Psoas muscle (tissue), 8 donors: ENCODE measurements around the gene UBE3C. TPM values are rescaled to one million over a fixed set of nuclear protein-coding genes. Genes with fewer than 3 reads are reported as not detected.

Source experiments
- ATAC-seq, 4 donors: fragments of 200-7000 bp; cut with Tn5 transposase; one replicate each; pipeline ENCODE4 v1.9.1; 2020; ENCODE audit warnings: moderate library complexity in 3 of 4, mild to moderate bottlenecking in 2 of 4
- DNase-seq, 2 donors: peaks; one replicate each; pipeline ENCODE4 v3.0.0-alpha.2; 2020
- H3K27ac ChIP-seq: fragments of 200-600 bp; one replicate; pipeline ENCODE4 v1.8.0; 2022
- H3K27me3 ChIP-seq, 3 donors: fragments of 200-600 bp in 1 of 3; one replicate each; pipeline versions ENCODE4 v1.6.1 to v1.8.0; 2013 to 2022; ENCODE audit warnings: low read length in 2 of 3, mild to moderate bottlenecking in 2 of 3, moderate library complexity in 1 of 3; ENCODE audit not compliant: insufficient read depth in 3 of 3
- H3K36me3 ChIP-seq, 2 donors: fragments of 200-600 bp in 1 of 2; one replicate each; pipeline versions ENCODE4 v1.6.1 to v1.8.0; 2013 to 2022; ENCODE audit warnings: low read depth in 1 of 2, mild to moderate bottlenecking in 1 of 2, moderate library complexity in 1 of 2; ENCODE audit not compliant: insufficient read depth in 1 of 2
- H3K4me1 ChIP-seq: fragments of 200-600 bp; one replicate; pipeline ENCODE4 v1.8.0; 2022
- H3K4me3 ChIP-seq: fragments of 200-600 bp; one replicate; pipeline ENCODE4 v1.8.0; 2022; ENCODE audit warnings: mild to moderate bottlenecking
- H3K9me3 ChIP-seq: fragments of 200-600 bp; one replicate; pipeline ENCODE4 v1.8.0; 2022
- WGBS, 3 donors: extraction: QIAGEN DNeasy Blood & Tissue Kit; methylation state at CpG; one replicate each; pipeline versions ENCODE4 v1.1.6 to v1.1.7; 2013; 5-methylcytosine and 5-hydroxymethylcytosine counted together
- intact Hi-C, 2 donors: fragments of 100-400 bp; cut with DNase I; formaldehyde crosslinking; loops; one replicate each; pipeline versions ENCODE4 v1.11.0 to v1.14.2; 2022
- polyA plus RNA-seq, 3 donors: library from polyadenylated mRNA; stranded (reverse); fragments of 200-250 nt; gene quantifications; one replicate each; pipeline ENCODE4 v1.2.3, GENCODE V29; 2013
- total RNA-seq, 4 donors: library from RNA; stranded (reverse); fragmentation: NEBNext Ultra II Directional in 2 of 4; extraction: Animal tissue kit (Norgen Biotek cat#: 25700) in 2 of 4; gene quantifications; one replicate each; pipeline versions ENCODE4 v1.2.1 to v1.2.4, GENCODE V29; 2021 to 2023
- TF ChIP-seq, protein P1 (sequence below): fragments of 200-600 bp; IDR thresholded peaks from one replicate; pipeline ENCODE4 v1.8.0; 2022; ENCODE audit warnings: antibody characterized with exemption
- donor health status: healthy with polysubstance abuse.
- donor health status: DM: no; HTN: no; CAD: no; lungs with moderate emphysema.
- donor health status: Bipolar disorder and iron deficiency.
- donor health status: healthy.
- donor health status: DM: yes; HTN: yes; CAD: no.
- donor health status: DM: no; HTN: no; CAD: no.
- donor health status: DM: no; HTN: no; CAD: no.
- donor health status: DM: yes; HTN: yes; CAD: no.

Gene UBE3C
- total and polyA plus RNA-seq, 7 donors = 31.9 to 94.2 (median 60.2) TPM

DNA sequence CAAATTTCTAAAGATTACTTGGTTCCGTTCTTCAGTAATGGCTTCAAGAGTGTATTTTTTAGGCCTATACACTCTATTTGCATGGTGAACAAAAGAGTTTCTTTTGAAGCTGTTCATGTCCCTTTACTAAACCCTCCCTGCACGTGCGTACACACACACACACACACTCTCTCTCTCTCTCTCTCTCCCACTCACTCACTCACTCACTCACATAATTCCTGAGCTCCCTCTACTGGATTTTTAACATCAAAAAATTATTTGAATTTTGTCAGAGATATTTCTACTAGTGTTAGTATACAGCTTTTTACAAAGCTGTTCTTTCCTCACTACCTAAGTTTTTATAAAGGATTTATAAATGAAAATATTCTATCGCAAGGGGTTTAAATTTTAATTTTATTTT lies 85.9 kb downstream of the UBE3C start:
- H3K27ac ChIP-seq = no peak overlapping the region
- H3K9me3 ChIP-seq = no peaks in the 10 kb centered on the region
- TF ChIP-seq, protein P1, sequence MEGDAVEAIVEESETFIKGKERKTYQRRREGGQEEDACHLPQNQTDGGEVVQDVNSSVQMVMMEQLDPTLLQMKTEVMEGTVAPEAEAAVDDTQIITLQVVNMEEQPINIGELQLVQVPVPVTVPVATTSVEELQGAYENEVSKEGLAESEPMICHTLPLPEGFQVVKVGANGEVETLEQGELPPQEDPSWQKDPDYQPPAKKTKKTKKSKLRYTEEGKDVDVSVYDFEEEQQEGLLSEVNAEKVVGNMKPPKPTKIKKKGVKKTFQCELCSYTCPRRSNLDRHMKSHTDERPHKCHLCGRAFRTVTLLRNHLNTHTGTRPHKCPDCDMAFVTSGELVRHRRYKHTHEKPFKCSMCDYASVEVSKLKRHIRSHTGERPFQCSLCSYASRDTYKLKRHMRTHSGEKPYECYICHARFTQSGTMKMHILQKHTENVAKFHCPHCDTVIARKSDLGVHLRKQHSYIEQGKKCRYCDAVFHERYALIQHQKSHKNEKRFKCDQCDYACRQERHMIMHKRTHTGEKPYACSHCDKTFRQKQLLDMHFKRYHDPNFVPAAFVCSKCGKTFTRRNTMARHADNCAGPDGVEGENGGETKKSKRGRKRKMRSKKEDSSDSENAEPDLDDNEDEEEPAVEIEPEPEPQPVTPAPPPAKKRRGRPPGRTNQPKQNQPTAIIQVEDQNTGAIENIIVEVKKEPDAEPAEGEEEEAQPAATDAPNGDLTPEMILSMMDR = no peak
- 69 to 83% (median 70%) methylated on average over 4 of the region's 4 CpGs for WGBS, 3 donors
- intact Hi-C loops = no loop called here
- ATAC-seq = peak in 1 of 4 donors; percentile 40
- peaks cover 2 to 89% of the 10 kb centered on the region in 2 donors for H3K36me3 ChIP-seq
- no peaks in the 10 kb centered on the region for H3K4me1 ChIP-seq
- DNase-seq = no peak
- no peak overlapping the region for H3K4me3 ChIP-seq
- H3K27me3 ChIP-seq = no peaks in the 10 kb centered on the region

DNA sequence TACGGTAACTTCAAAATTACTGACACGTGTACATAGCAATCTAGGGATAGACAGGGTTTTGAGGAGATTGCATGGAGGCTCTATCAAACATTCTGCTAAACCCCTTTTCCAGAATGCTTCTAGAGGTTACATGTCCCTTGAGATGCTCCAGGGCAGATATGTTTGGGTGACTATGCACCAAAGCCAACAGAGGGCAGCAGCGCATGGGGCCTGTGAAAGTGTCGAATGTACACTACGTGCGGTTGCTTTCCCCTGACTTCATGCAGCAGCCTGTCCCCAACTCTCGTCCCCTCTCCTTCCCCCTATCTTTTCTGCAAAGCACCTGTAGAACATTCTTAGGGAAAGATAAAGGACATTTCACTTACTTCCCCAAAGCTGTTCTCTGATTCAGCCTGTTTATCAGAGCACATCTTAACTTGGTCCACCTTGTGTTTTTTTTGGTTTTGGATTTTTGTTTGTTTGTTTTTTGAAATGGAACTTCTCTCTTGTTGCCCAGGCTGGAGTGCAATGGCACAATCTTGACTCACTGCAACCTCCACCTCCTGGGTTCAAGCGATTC lies 90.2 kb downstream of the UBE3C start:
- DNase-seq = no peak
- peaks cover 12 to 95% of the 10 kb centered on the region in 2 donors for H3K36me3 ChIP-seq
- TF ChIP-seq, protein P1 = peak; percentile 14

GRCh38 chr7:157233677-157234076 lies 95.0 kb downstream of the UBE3C start:
- peaks cover 14 to 92% of the 10 kb centered on the region in 2 donors for H3K36me3 ChIP-seq
- intact Hi-C loops = no loop called here
- H3K4me3 ChIP-seq = no peak overlapping the region
- no peaks in the 10 kb centered on the region for H3K27me3 ChIP-seq
- H3K4me1 ChIP-seq = peaks cover 2% of the 10 kb centered on the region
- WGBS, 3 donors = 69 to 86% (median 80%) methylated on average over 2 of the region's 2 CpGs
- H3K27ac ChIP-seq = no peak overlapping the region
- DNase-seq (no peak), ATAC-seq (no peak)
- H3K9me3 ChIP-seq = no peaks in the 10 kb centered on the region
- TF ChIP-seq, protein P1 = no peak

More for the DNA sequence above, 90.2 kb downstream of the UBE3C start:
- Histone ChIP-seq H3K4me3 (no peak overlapping the region), H3K27ac (no peak overlapping the region), H3K9me3 (no peaks in the 10 kb centered on the region), H3K4me1 (peaks cover 2% of the 10 kb centered on the region), H3K27me3 (no peaks in the 10 kb centered on the region)
- intact Hi-C loops = no loop called here
- ATAC-seq = peak in 3 of 4 donors; percentile 49 to 63 (median 62)
- WGBS, 3 donors = 78 to 87% (median 85%) methylated on average over 8 of the region's 8 CpGs

DNA sequence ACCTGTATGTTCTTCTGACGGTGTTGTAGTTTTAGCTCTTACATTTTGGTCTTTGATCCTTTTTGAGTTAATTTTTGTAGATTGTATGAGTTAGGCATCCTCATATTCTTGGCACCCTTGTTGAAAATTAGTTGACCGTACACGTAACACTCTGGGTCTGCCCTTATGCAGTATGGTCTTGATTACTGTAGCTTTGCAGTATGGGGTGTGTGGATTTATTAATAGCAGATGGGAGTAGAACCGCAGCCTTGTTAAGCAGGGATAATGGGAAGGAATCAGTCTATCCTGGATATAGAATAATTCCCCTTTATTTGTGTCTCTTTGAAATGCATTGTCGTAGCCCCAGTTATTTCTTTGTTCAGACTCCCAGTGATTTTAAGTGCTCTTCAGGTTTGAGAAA lies 95.5 kb downstream of the UBE3C start:
- intact Hi-C loops = no loop called here
- no peak overlapping the region for H3K27ac ChIP-seq
- H3K27me3 ChIP-seq = no peaks in the 10 kb centered on the region
- WGBS, 3 donors = 46 to 87% (median 81%) methylated on average over 5 of the region's 5 CpGs
- no peaks in the 10 kb centered on the region for H3K9me3 ChIP-seq
- no peak overlapping the region for H3K4me3 ChIP-seq
- TF ChIP-seq, protein P1 = no peak
- DNase-seq (no peak), ATAC-seq (no peak)
- H3K4me1 ChIP-seq = peaks cover 2% of the 10 kb centered on the region
- peaks cover 14 to 92% of the 10 kb centered on the region in 2 donors for H3K36me3 ChIP-seq
